DND-41 (cell line): ENCODE results near the gene SPRY4.

ENCODE experiments used
- ATAC-seq: fragments of 200-7000 bp; cut with Tn5 transposase; 3 replicates; pipeline ENCODE4 v1.9.1; 2021; ENCODE audit warnings: low read depth; ENCODE audit not compliant: insufficient read depth
- DNase-seq: peaks from one replicate; pipeline ENCODE4 v3.0.0-alpha.2; 2020
- H2AFZ ChIP-seq: 2 replicates; pipeline ENCODE4 v1.6.0; 2012; ENCODE audit warnings: low read depth, low read length
- H3K27ac ChIP-seq: 2 replicates; pipeline ENCODE4 v1.5.1; 2012; ENCODE audit warnings: low read length, inconsistent platforms
- H3K27me3 ChIP-seq: fragments of 200-600 bp; sonication (generic); 2 replicates; pipeline ENCODE4 v1.6.0; 2012; ENCODE audit warnings: low read length, mild to moderate bottlenecking, inconsistent platforms; ENCODE audit not compliant: insufficient read depth, poor library complexity
- H3K36me3 ChIP-seq: 2 replicates; pipeline ENCODE4 v1.5.1; 2012; ENCODE audit warnings: low read length, inconsistent platforms; ENCODE audit not compliant: insufficient read depth
- H3K4me1 ChIP-seq: 2 replicates; pipeline ENCODE4 v1.5.1; 2012; ENCODE audit warnings: mild to moderate bottlenecking, low read length; ENCODE audit not compliant: insufficient read depth
- H3K4me2 ChIP-seq: 2 replicates; pipeline ENCODE4 v1.6.0; 2012; ENCODE audit warnings: mild to moderate bottlenecking, moderate library complexity, low read length, inconsistent platforms; ENCODE audit not compliant: insufficient read depth
- H3K4me3 ChIP-seq, 2 experiments: fragments of 200-600 bp in 1 of 2; shearing (Covaris generic) in 1 of 2; 2 replicates each; pipeline ENCODE4 v1.5.1; 2012 to 2016; ENCODE audit warnings: inconsistent platforms in 2 of 2, low read length in 2 of 2, mild to moderate bottlenecking in 2 of 2, low read depth in 1 of 2, moderate library complexity in 1 of 2
- H3K79me2 ChIP-seq: 2 replicates; pipeline ENCODE4 v1.6.0; 2012; ENCODE audit warnings: low read length, inconsistent platforms; ENCODE audit not compliant: insufficient read depth
- H3K9ac ChIP-seq: 2 replicates; pipeline ENCODE4 v1.6.0; 2012; ENCODE audit warnings: low read depth, mild to moderate bottlenecking, inconsistent platforms, low read length, moderate library complexity
- H3K9me3 ChIP-seq: 2 replicates; pipeline ENCODE4 v1.5.1; 2012; ENCODE audit warnings: low read length, moderate library complexity, mild to moderate bottlenecking, inconsistent platforms; ENCODE audit not compliant: insufficient read depth, severe bottlenecking
- H4K20me1 ChIP-seq: 2 replicates; pipeline ENCODE4 v1.6.0; 2012; ENCODE audit warnings: low read length; ENCODE audit not compliant: insufficient read depth
- EZH2 ChIP-seq: IDR thresholded peaks from 3 replicates; pipeline ENCODE4 v1.6.1; 2012; ENCODE audit warnings: borderline replicate concordance, low read depth, mild to moderate bottlenecking, moderate library complexity, low read length, inconsistent platforms; ENCODE audit not compliant: severe bottlenecking
- TF ChIP-seq, protein P1 (sequence below): IDR thresholded peaks from 2 replicates; pipeline ENCODE4 v1.5.1; 2012; ENCODE audit warnings: borderline replicate concordance, low read length, moderate library complexity, mild to moderate bottlenecking; ENCODE audit not compliant: poor library complexity, severe bottlenecking; ENCODE audit errors: extremely low read depth

The SPRY4 gene

DNA sequence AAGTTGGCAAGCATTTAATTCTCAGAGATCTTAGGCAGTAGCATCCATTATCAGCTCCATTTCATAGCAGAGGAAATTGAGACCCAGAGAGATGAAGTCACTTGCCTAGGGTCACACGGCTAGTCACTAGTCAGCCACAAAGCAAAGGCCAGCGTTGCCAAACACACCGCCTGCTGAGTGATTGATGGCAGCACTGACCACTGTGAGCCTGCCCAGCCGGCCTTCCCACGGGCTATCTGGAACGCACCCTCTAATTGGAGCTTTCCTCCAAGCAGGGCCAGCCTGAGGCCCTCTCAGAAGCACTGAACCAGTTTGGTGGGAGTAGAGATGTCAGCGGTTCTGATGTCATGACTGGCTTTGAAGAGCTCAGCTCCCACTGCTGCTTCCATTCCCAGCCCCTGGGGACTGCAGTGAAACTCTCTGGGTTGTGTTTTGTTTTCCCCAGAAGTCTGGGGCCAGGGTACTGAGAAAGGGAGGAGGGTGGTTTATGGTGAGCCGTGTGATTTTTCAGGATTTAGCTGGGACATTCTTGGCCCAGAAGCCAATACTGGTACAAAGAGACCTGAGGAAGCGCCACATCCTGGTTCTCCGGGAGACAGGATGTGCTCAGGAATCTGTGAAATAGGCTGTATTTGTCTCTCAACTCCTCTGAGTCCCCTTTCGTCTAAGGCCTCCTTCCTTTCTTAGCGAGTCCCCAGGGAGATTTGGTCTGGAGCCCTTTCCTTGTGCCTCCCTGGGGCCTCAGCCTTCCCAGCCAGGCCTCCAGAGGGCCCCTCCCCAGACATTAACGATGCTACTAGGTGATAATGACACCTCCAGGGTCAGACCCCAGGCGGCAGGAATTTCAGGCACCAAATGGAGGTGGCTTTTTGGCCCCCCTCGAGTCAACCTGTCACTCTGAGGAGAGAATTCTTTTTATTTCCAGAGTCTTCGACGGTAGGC is 44.5 kb downstream of the SPRY4 start:
- TF ChIP-seq, protein P1, sequence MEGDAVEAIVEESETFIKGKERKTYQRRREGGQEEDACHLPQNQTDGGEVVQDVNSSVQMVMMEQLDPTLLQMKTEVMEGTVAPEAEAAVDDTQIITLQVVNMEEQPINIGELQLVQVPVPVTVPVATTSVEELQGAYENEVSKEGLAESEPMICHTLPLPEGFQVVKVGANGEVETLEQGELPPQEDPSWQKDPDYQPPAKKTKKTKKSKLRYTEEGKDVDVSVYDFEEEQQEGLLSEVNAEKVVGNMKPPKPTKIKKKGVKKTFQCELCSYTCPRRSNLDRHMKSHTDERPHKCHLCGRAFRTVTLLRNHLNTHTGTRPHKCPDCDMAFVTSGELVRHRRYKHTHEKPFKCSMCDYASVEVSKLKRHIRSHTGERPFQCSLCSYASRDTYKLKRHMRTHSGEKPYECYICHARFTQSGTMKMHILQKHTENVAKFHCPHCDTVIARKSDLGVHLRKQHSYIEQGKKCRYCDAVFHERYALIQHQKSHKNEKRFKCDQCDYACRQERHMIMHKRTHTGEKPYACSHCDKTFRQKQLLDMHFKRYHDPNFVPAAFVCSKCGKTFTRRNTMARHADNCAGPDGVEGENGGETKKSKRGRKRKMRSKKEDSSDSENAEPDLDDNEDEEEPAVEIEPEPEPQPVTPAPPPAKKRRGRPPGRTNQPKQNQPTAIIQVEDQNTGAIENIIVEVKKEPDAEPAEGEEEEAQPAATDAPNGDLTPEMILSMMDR: no peak
- TF ChIP-seq EZH2: no peak
- Histone ChIP-seq H2AFZ (no peak overlapping the region), H3K79me2 (no peaks in the 10 kb centered on the region), H3K27me3 (no peaks in the 10 kb centered on the region), H3K4me1 (peaks cover 13% of the 10 kb centered on the region), H3K36me3 (no peaks in the 10 kb centered on the region), H3K4me2 (no peak overlapping the region), H3K9me3 (no peaks in the 10 kb centered on the region), H4K20me1 (no peaks in the 10 kb centered on the region), H3K4me3 (no peak overlapping the region), H3K9ac (no peak overlapping the region), H3K27ac (no peak overlapping the region)
- no peak for DNase-seq
- ATAC-seq: no peak

DNA sequence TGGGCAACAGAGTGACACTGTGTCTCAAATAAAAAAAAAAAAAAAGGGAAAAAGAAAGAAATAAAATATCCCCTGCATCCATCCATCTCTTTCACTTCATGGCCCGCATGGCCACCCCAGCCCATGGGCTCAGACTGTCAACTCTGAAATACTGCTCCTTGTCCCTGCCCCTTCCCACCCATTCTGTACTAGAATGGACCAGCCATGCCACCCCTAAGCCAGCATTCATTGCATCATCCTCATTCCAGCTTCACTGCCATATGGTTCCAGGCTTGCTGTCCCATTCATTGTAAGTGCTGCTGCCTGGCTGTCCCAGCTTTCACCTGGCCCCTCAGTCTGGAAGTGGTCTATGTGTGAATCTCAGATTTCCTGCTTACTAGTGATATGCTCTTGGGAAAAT is 46.2 kb downstream of the SPRY4 start:
- H3K4me1 ChIP-seq: peaks cover 10% of the 10 kb centered on the region
- H3K27ac ChIP-seq: no peak overlapping the region
- H3K27me3 ChIP-seq: no peaks in the 10 kb centered on the region
- H3K36me3 ChIP-seq: no peaks in the 10 kb centered on the region
- ATAC-seq (no peak), DNase-seq (no peak)
- no peak overlapping the region for H3K9ac ChIP-seq
- no peak overlapping the region for H3K4me2 ChIP-seq
- no peaks in the 10 kb centered on the region for H4K20me1 ChIP-seq
- no peak overlapping the region for H2AFZ ChIP-seq
- TF ChIP-seq, protein P1: no peak
- TF ChIP-seq EZH2: no peak
- H3K4me3 ChIP-seq: no peak overlapping the region
- no peaks in the 10 kb centered on the region for H3K9me3 ChIP-seq
- no peaks in the 10 kb centered on the region for H3K79me2 ChIP-seq

DNA sequence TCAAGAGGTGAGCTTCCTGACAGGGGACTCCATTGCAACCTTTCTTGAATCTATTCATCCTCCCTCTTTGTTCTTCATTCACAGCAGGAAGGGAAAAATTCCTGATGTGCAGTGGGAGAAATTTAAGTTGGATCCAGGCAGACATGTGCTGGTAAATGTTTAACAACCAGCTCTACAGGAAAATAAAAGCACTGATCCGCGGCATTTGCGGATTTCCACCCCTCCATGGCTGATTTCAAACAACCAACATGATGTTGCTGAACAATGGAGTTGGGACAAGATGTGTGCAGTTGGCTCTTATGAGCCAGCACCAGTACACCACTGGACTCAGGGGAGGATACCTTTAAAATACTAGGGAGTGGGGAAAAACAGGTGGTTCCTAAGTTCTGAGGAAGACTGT is 47.0 kb downstream of the SPRY4 start:
- no peak for ATAC-seq
- Histone ChIP-seq H3K9ac (no peak overlapping the region), H3K4me3 (no peak overlapping the region), H3K27ac (no peak overlapping the region), H4K20me1 (no peaks in the 10 kb centered on the region), H3K79me2 (no peaks in the 10 kb centered on the region), H3K4me2 (no peak overlapping the region), H3K36me3 (no peaks in the 10 kb centered on the region), H2AFZ (no peak overlapping the region), H3K27me3 (no peaks in the 10 kb centered on the region), H3K9me3 (no peaks in the 10 kb centered on the region), H3K4me1 (peaks cover 2% of the 10 kb centered on the region; the same call in 1 of the 2 replicates)
- DNase-seq: no peak
- TF ChIP-seq EZH2: no peak
- TF ChIP-seq, protein P1: no peak
